Neural progenitor cell (in vitro differentiated cells): ENCODE measurements around the gene OPN1SW. TPM values are rescaled to one million over a fixed set of nuclear protein-coding genes. Genes with fewer than 3 reads are reported as not detected.

Experiments
- DNase-seq: peaks from one replicate; pipeline ENCODE4 v3.0.0-alpha.2; 2016; ENCODE audit warnings: low spot score
- H2AFZ ChIP-seq: fragments of 200-600 bp; sonication (generic); replicated peaks from 2 replicates; pipeline ENCODE4 v1.6.1; 2016; ENCODE audit warnings: antibody characterized with exemption
- H3F3A ChIP-seq: fragments of 200-600 bp; sonication (generic); 2 replicates; pipeline ENCODE4 v1.6.1; 2016; ENCODE audit warnings: antibody characterized with exemption, low read depth
- H3K27ac ChIP-seq: fragments of 200-600 bp; sonication (generic); 2 replicates; pipeline ENCODE4 v1.5.1; 2016; ENCODE audit warnings: mild to moderate bottlenecking
- H3K27me3 ChIP-seq: fragments of 200-600 bp; sonication (generic); 2 replicates; pipeline ENCODE4 v1.6.1; 2016; ENCODE audit warnings: mild to moderate bottlenecking, moderate library complexity
- H3K36me3 ChIP-seq: fragments of 200-600 bp; sonication (generic); 2 replicates; pipeline ENCODE4 v1.5.1; 2016
- H3K4me1 ChIP-seq: fragments of 200-600 bp; sonication (generic); 2 replicates; pipeline ENCODE4 v1.6.1; 2016; ENCODE audit warnings: mixed run types
- H3K4me2 ChIP-seq: fragments of 200-600 bp; sonication (generic); 2 replicates; pipeline ENCODE4 v1.6.1; 2016
- H3K4me3 ChIP-seq: fragments of 200-600 bp; sonication (generic); 2 replicates; pipeline ENCODE4 v1.5.1; 2016
- H3K79me2 ChIP-seq: fragments of 200-600 bp; sonication (generic); 2 replicates; pipeline ENCODE4 v1.6.1; 2016; ENCODE audit warnings: low read depth
- H3K9ac ChIP-seq: fragments of 200-600 bp; sonication (generic); 2 replicates; pipeline ENCODE4 v1.6.1; 2016
- H3K9me3 ChIP-seq: fragments of 200-600 bp; sonication (generic); 2 replicates; pipeline ENCODE4 v1.5.1; 2016; ENCODE audit warnings: low read depth
- H4K20me1 ChIP-seq: fragments of 200-600 bp; sonication (generic); 2 replicates; pipeline ENCODE4 v1.6.1; 2016; ENCODE audit warnings: low read depth
- H3K27ac Mint-ChIP-seq: 3 replicates; pipeline ENCODE4 v1.8.0; 2021; ENCODE audit warnings: mixed read lengths
- H3K27me3 Mint-ChIP-seq: 2 replicates; pipeline ENCODE4 v1.8.0; 2022; ENCODE audit warnings: low read depth, mild to moderate bottlenecking, inconsistent platforms, moderate library complexity, mixed read lengths; ENCODE audit not compliant: insufficient read depth
- H3K36me3 Mint-ChIP-seq: 3 replicates; pipeline ENCODE4 v1.8.0; 2021; ENCODE audit warnings: mixed read lengths
- H3K4me1 Mint-ChIP-seq: 3 replicates; pipeline ENCODE4 v1.8.0; 2021; ENCODE audit warnings: mixed read lengths
- H3K4me3 Mint-ChIP-seq: 3 replicates; pipeline ENCODE4 v1.8.0; 2021; ENCODE audit warnings: mild to moderate bottlenecking, moderate library complexity, mixed read lengths
- H3K9me3 Mint-ChIP-seq: 3 replicates; pipeline ENCODE4 v1.8.0; 2020; ENCODE audit warnings: mixed read lengths
- CTCF ChIP-seq: fragments of 200-600 bp; sonication (generic); IDR thresholded peaks from 2 replicates; pipeline ENCODE4 v1.5.1; 2017; ENCODE audit warnings: antibody characterized with exemption, mild to moderate bottlenecking
- EZH2 ChIP-seq: fragments of 200-600 bp; sonication (generic); IDR thresholded peaks from 2 replicates; pipeline ENCODE4 v1.6.1; 2017; ENCODE audit warnings: antibody characterized with exemption, mild to moderate bottlenecking, moderate library complexity
- EZH2phosphoT487 ChIP-seq: fragments of 200-600 bp; sonication (generic); IDR thresholded peaks from 2 replicates; pipeline ENCODE4 v1.6.1; 2017; ENCODE audit warnings: antibody characterized with exemption
- total RNA-seq: library from RNA; depleted of rRNA; stranded (reverse); fragments of >200 nt; gene quantifications from 2 replicates; pipeline ENCODE4 v1.2.3, GENCODE V29; 2015; ENCODE audit warnings: low replicate concordance

OPN1SW gene
- total RNA-seq, 1 donor from 2014 or later = not detected

GRCh38 chr7:128737867-128738385 is 37.7 kb downstream of the OPN1SW start:
- Mint-ChIP-seq H3K9me3 (no peaks in the 10 kb centered on the region), H3K36me3 (peaks cover 7% of the 10 kb centered on the region), H3K4me3 (peak overlapping the region; percentile 96), H3K27me3 (peaks cover 4% of the 10 kb centered on the region), H3K27ac (no peak overlapping the region), H3K4me1 (peaks cover 22% of the 10 kb centered on the region)
- H3K9ac ChIP-seq = no peak overlapping the region
- no peak overlapping the region for H3K27ac ChIP-seq
- no peaks in the 10 kb centered on the region for H3K36me3 ChIP-seq
- H3K4me3 ChIP-seq = no peak overlapping the region
- H4K20me1 ChIP-seq = peaks cover 35% of the 10 kb centered on the region
- H3K4me2 ChIP-seq = peak overlapping the region; percentile 95
- DNase-seq = peak; percentile 24
- H2AFZ ChIP-seq = peak overlapping the region; percentile 5
- H3K27me3 ChIP-seq = no peaks in the 10 kb centered on the region
- TF ChIP-seq EZH2 (no peak), EZH2phosphoT487 (no peak), CTCF (no peak)
- H3K4me1 ChIP-seq = peaks cover 21% of the 10 kb centered on the region
- peaks cover 38% of the 10 kb centered on the region for H3K79me2 ChIP-seq
- no peaks in the 10 kb centered on the region for H3K9me3 ChIP-seq
- peaks cover 14% of the 10 kb centered on the region for H3F3A ChIP-seq

- Mint-ChIP-seq H3K9me3 (no peaks in the 10 kb centered on the region), H3K36me3 (peaks cover 7% of the 10 kb centered on the region), H3K27ac (no peak overlapping the region), H3K4me3 (no peak overlapping the region), H3K27me3 (peaks cover 4% of the 10 kb centered on the region), H3K4me1 (peaks cover 22% of the 10 kb centered on the region)
- no peaks in the 10 kb centered on the region for H3K9me3 ChIP-seq
- no peak for DNase-seq
- peaks cover 21% of the 10 kb centered on the region for H3K4me1 ChIP-seq
- peaks cover 30% of the 10 kb centered on the region for H4K20me1 ChIP-seq
- H3K9ac ChIP-seq = no peak overlapping the region
- peaks cover 14% of the 10 kb centered on the region for H3F3A ChIP-seq
- H2AFZ ChIP-seq = no peak overlapping the region
- H3K4me3 ChIP-seq = no peak overlapping the region
- peaks cover 33% of the 10 kb centered on the region for H3K79me2 ChIP-seq
- TF ChIP-seq EZH2phosphoT487 = no peak
- TF ChIP-seq EZH2 = no peak
- TF ChIP-seq CTCF = no peak
- H3K36me3 ChIP-seq = no peaks in the 10 kb centered on the region
- no peak overlapping the region for H3K4me2 ChIP-seq
- H3K27ac ChIP-seq = no peak overlapping the region
- H3K27me3 ChIP-seq = no peaks in the 10 kb centered on the region
These were observed 38.2 kb downstream of the OPN1SW start for GRCh38 chr7:128737441-128737840.

GRCh38 chr7:128735436-128735835 is 40.2 kb downstream of the OPN1SW start:
- no peaks in the 10 kb centered on the region for H3K9me3 ChIP-seq
- H3K27me3 ChIP-seq = no peaks in the 10 kb centered on the region
- Mint-ChIP-seq H3K36me3 (no peaks in the 10 kb centered on the region), H3K4me1 (peaks cover 17% of the 10 kb centered on the region), H3K4me3 (no peak overlapping the region), H3K27me3 (peaks cover 4% of the 10 kb centered on the region), H3K27ac (no peak overlapping the region), H3K9me3 (no peaks in the 10 kb centered on the region)
- no peak for TF ChIP-seq EZH2
- H3K27ac ChIP-seq = no peak overlapping the region
- peaks cover 14% of the 10 kb centered on the region for H3F3A ChIP-seq
- no peak overlapping the region for H3K4me2 ChIP-seq
- no peak overlapping the region for H3K9ac ChIP-seq
- H3K79me2 ChIP-seq = peaks cover 13% of the 10 kb centered on the region
- H3K36me3 ChIP-seq = no peaks in the 10 kb centered on the region
- peaks cover 12% of the 10 kb centered on the region for H3K4me1 ChIP-seq
- no peak for DNase-seq
- H3K4me3 ChIP-seq = no peak overlapping the region
- H4K20me1 ChIP-seq = peaks cover 10% of the 10 kb centered on the region
- H2AFZ ChIP-seq = no peak overlapping the region

GRCh38 chr7:128734890-128735289 is 40.7 kb downstream of the OPN1SW start:
- Histone ChIP-seq H4K20me1 (peaks cover 5% of the 10 kb centered on the region), H3F3A (peaks cover 14% of the 10 kb centered on the region), H3K9ac (no peak overlapping the region), H3K27me3 (no peaks in the 10 kb centered on the region), H3K4me1 (peaks cover 10% of the 10 kb centered on the region), H2AFZ (no peak overlapping the region), H3K36me3 (no peaks in the 10 kb centered on the region), H3K4me3 (no peak overlapping the region), H3K4me2 (no peak overlapping the region), H3K79me2 (peaks cover 7% of the 10 kb centered on the region), H3K27ac (no peak overlapping the region), H3K9me3 (no peaks in the 10 kb centered on the region)
- TF ChIP-seq CTCF (no peak), EZH2 (no peak), EZH2phosphoT487 (no peak)
- no peak overlapping the region for H3K4me3 Mint-ChIP-seq
- no peak overlapping the region for H3K27ac Mint-ChIP-seq
- H3K9me3 Mint-ChIP-seq = no peaks in the 10 kb centered on the region
- no peak for DNase-seq
- H3K27me3 Mint-ChIP-seq = peaks cover 4% of the 10 kb centered on the region
- H3K4me1 Mint-ChIP-seq = peaks cover 14% of the 10 kb centered on the region
- no peaks in the 10 kb centered on the region for H3K36me3 Mint-ChIP-seq
